ENCODE measurements around the gene ESPNL.
A peak's percentile ranks its signal among the peaks of the same experiment; 100 is the strongest.

ESPNL gene

DNA sequence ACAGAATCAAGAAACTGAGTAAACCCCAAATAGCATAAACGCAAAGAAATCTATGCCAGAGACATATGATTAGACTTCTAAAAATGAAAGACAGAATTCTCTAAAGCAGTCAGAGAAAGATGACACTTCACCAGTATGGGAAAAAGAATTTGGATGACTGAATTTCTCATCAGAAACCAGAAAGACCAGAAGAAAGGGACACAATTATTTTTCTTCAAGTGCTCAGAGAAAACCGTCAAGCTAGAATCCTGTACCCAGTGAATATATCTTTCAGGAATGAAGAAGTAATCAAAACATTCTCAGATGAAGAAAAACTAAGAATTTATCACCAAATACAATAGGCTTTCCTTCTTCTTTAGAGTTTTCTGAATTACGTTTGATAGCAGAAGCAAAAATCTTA, 14.2 kb upstream of the ESPNL start:
- Histone ChIP-seq H3K4me3 (ENCODE audit: control insufficient read depth in 1 of 7, extremely low read depth in 1 of 7, insufficient read depth in 4 of 7, low read depth in 2 of 7, low read length in 6 of 7) (no peak overlapping the region), H3K36me3 (ENCODE audit: control insufficient read depth in 4 of 4, insufficient read depth in 4 of 4, low read length in 3 of 4) (peaks cover 0 to 40% (median 26%) of the 10 kb centered on the region in 4 experiments), H3K27ac (ENCODE audit: insufficient read depth in 1 of 2, low read depth in 1 of 2, low read length in 2 of 2, poor library complexity in 1 of 2, severe bottlenecking in 2 of 2) (no peak overlapping the region), H3K9me3 (ENCODE audit: control extremely low read depth in 1 of 5, control insufficient read depth in 4 of 5, insufficient read depth in 2 of 5, low read depth in 1 of 5, low read length in 4 of 5) (no peaks in the 10 kb centered on the region), H3K27me3 (replicated peaks in 2 of 5; ENCODE audit: control insufficient read depth in 4 of 5, insufficient read depth in 5 of 5, low read length in 4 of 5) (no peaks in the 10 kb centered on the region), H3K4me1 (ENCODE audit: control extremely low read depth in 1 of 4, control insufficient read depth in 4 of 4, insufficient read depth in 4 of 4, low read length in 3 of 4) (peaks cover 0 to 6% (median 2%) of the 10 kb centered on the region in 4 experiments)
- 100% methylated on average over 2 of the region's 3 CpGs for WGBS (ENCODE audit: insufficient coverage)
- CTCF ChIA-PET = no interaction called here
- POLR2A ChIA-PET = no interaction called here
- DNase-seq = no peak

DNA sequence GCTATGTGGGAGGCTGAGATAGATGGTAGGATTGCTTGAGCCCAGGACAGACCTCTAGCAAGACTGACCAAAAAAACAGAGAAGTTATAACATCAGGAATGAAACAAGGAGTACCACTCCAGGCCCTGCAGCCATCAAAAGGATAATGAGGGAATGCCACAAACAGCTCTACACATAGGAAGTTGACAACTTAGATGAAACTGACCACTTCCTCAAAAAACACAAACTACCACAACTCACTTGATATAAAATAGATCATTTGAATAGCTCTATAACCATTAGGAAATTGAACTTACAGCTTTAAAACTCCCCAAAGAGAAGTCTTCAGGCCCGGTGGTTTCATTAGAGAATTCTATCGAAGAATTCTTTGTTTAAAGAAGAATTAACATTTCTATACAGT, 12.9 kb upstream of the ESPNL start:
- POLR2A ChIA-PET = no interaction called here
- CTCF ChIA-PET = interaction anchor here (1.1 to 1.8 kb wide), 2 partner anchors 48 to 94 kb away, joined by 3 read pairs; no protein-coding TSS in a partner anchor
- Histone ChIP-seq H3K4me1 (ENCODE audit: control extremely low read depth in 1 of 4, control insufficient read depth in 4 of 4, insufficient read depth in 4 of 4, low read length in 3 of 4) (peaks cover 0 to 6% (median 2%) of the 10 kb centered on the region in 4 experiments), H3K4me3 (ENCODE audit: control insufficient read depth in 1 of 7, extremely low read depth in 1 of 7, insufficient read depth in 4 of 7, low read depth in 2 of 7, low read length in 6 of 7) (no peak overlapping the region), H3K36me3 (ENCODE audit: control insufficient read depth in 4 of 4, insufficient read depth in 4 of 4, low read length in 3 of 4) (peaks cover 0 to 40% (median 18%) of the 10 kb centered on the region in 4 experiments), H3K27ac (ENCODE audit: insufficient read depth in 1 of 2, low read depth in 1 of 2, low read length in 2 of 2, poor library complexity in 1 of 2, severe bottlenecking in 2 of 2) (no peak overlapping the region), H3K9me3 (ENCODE audit: control extremely low read depth in 1 of 5, control insufficient read depth in 4 of 5, insufficient read depth in 2 of 5, low read depth in 1 of 5, low read length in 4 of 5) (no peaks in the 10 kb centered on the region), H3K27me3 (replicated peaks in 2 of 5; ENCODE audit: control insufficient read depth in 4 of 5, insufficient read depth in 5 of 5, low read length in 4 of 5) (no peaks in the 10 kb centered on the region)
- peak in 1 of 3 donors; percentile 23 for DNase-seq
- WGBS (ENCODE audit: insufficient coverage) = no CpG with 5 or more reads among the region's 2 CpGs

- no peak for DNase-seq
- POLR2A ChIA-PET = no interaction called here
- CTCF ChIA-PET = no interaction called here
Observed at GRCh38 chr2:238090887-238091286, 9.3 kb upstream of the ESPNL start.

GRCh38 chr2:238091436-238092060, 8.6 kb upstream of the ESPNL start:
- CTCF ChIA-PET = no interaction called here
- POLR2A ChIA-PET = no interaction called here
- H3K4me1 ChIP-seq (ENCODE audit: control extremely low read depth in 1 of 4, control insufficient read depth in 4 of 4, insufficient read depth in 4 of 4, low read length in 3 of 4) = peaks cover 0 to 6% (median 2%) of the 10 kb centered on the region in 4 experiments
- peaks cover 0 to 33% (median 9%) of the 10 kb centered on the region in 4 experiments for H3K36me3 ChIP-seq (ENCODE audit: control insufficient read depth in 4 of 4, insufficient read depth in 4 of 4, low read length in 3 of 4)
- no peaks in the 10 kb centered on the region for H3K9me3 ChIP-seq (ENCODE audit: control extremely low read depth in 1 of 5, control insufficient read depth in 4 of 5, insufficient read depth in 2 of 5, low read depth in 1 of 5, low read length in 4 of 5)
- no peaks in the 10 kb centered on the region for H3K27me3 ChIP-seq (replicated peaks in 2 of 5; ENCODE audit: control insufficient read depth in 4 of 5, insufficient read depth in 5 of 5, low read length in 4 of 5)
- WGBS (ENCODE audit: insufficient coverage) = 97% methylated on average over 12 of the region's 16 CpGs
- DNase-seq = no peak
- H3K4me3 ChIP-seq (ENCODE audit: control insufficient read depth in 1 of 7, extremely low read depth in 1 of 7, insufficient read depth in 4 of 7, low read depth in 2 of 7, low read length in 6 of 7) = no peak overlapping the region
- no peak overlapping the region for H3K27ac ChIP-seq (ENCODE audit: insufficient read depth in 1 of 2, low read depth in 1 of 2, low read length in 2 of 2, poor library complexity in 1 of 2, severe bottlenecking in 2 of 2)

More at GRCh38 chr2:238090887-238091286, 9.3 kb upstream of the ESPNL start:
- Histone ChIP-seq H3K4me1 (ENCODE audit: control extremely low read depth in 1 of 4, control insufficient read depth in 4 of 4, insufficient read depth in 4 of 4, low read length in 3 of 4) (peaks cover 0 to 6% (median 2%) of the 10 kb centered on the region in 4 experiments), H3K36me3 (ENCODE audit: control insufficient read depth in 4 of 4, insufficient read depth in 4 of 4, low read length in 3 of 4) (peaks cover 0 to 28% (median 9%) of the 10 kb centered on the region in 4 experiments), H3K27me3 (replicated peaks in 2 of 5; ENCODE audit: control insufficient read depth in 4 of 5, insufficient read depth in 5 of 5, low read length in 4 of 5) (no peaks in the 10 kb centered on the region), H3K9me3 (ENCODE audit: control extremely low read depth in 1 of 5, control insufficient read depth in 4 of 5, insufficient read depth in 2 of 5, low read depth in 1 of 5, low read length in 4 of 5) (no peaks in the 10 kb centered on the region), H3K4me3 (ENCODE audit: control insufficient read depth in 1 of 7, extremely low read depth in 1 of 7, insufficient read depth in 4 of 7, low read depth in 2 of 7, low read length in 6 of 7) (no peak overlapping the region), H3K27ac (ENCODE audit: insufficient read depth in 1 of 2, low read depth in 1 of 2, low read length in 2 of 2, poor library complexity in 1 of 2, severe bottlenecking in 2 of 2) (no peak overlapping the region)
- WGBS (ENCODE audit: insufficient coverage) = 96% methylated on average over 4 of the region's 4 CpGs

DNA sequence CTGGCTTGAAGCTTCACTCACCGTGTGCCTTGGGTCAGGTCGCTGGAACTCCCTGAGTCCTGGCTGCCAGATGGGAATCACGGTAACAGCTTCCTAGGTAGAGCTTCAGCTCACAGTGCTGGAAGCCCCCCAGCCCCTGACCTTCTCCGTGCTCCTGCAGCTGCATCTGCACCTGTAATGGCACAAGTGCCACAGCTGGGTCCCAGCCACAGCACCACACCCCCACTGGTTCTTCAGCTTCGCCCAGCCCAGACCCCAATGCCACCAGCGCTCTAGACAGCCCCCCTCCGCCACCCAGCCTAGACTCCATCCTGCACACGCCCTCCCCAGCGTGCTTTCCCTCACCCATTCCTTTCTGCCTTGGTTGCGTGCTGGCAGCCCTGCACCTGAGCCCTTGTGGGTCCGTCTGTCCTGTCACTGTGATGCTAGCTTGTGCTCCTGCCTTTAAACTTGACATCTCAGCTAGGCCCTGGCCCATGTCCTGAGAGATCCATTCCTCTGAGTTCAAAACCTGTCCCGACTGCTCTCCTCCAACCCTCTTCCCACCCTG, 7.6 kb upstream of the ESPNL start:
- Histone ChIP-seq H3K4me3 (ENCODE audit: control insufficient read depth in 1 of 7, extremely low read depth in 1 of 7, insufficient read depth in 4 of 7, low read depth in 2 of 7, low read length in 6 of 7) (no peak overlapping the region), H3K9me3 (ENCODE audit: control extremely low read depth in 1 of 5, control insufficient read depth in 4 of 5, insufficient read depth in 2 of 5, low read depth in 1 of 5, low read length in 4 of 5) (no peaks in the 10 kb centered on the region), H3K27ac (ENCODE audit: insufficient read depth in 1 of 2, low read depth in 1 of 2, low read length in 2 of 2, poor library complexity in 1 of 2, severe bottlenecking in 2 of 2) (no peak overlapping the region), H3K27me3 (replicated peaks in 2 of 5; ENCODE audit: control insufficient read depth in 4 of 5, insufficient read depth in 5 of 5, low read length in 4 of 5) (no peaks in the 10 kb centered on the region), H3K4me1 (ENCODE audit: control extremely low read depth in 1 of 4, control insufficient read depth in 4 of 4, insufficient read depth in 4 of 4, low read length in 3 of 4) (no peaks in the 10 kb centered on the region), H3K36me3 (ENCODE audit: control insufficient read depth in 4 of 4, insufficient read depth in 4 of 4, low read length in 3 of 4) (peaks cover 0 to 36% (median 10%) of the 10 kb centered on the region in 4 experiments)
- no peak for DNase-seq
- ChIA-PET CTCF (no interaction called here), POLR2A (no interaction called here)
- WGBS (ENCODE audit: insufficient coverage) = 99% methylated on average over 10 of the region's 12 CpGs

DNA sequence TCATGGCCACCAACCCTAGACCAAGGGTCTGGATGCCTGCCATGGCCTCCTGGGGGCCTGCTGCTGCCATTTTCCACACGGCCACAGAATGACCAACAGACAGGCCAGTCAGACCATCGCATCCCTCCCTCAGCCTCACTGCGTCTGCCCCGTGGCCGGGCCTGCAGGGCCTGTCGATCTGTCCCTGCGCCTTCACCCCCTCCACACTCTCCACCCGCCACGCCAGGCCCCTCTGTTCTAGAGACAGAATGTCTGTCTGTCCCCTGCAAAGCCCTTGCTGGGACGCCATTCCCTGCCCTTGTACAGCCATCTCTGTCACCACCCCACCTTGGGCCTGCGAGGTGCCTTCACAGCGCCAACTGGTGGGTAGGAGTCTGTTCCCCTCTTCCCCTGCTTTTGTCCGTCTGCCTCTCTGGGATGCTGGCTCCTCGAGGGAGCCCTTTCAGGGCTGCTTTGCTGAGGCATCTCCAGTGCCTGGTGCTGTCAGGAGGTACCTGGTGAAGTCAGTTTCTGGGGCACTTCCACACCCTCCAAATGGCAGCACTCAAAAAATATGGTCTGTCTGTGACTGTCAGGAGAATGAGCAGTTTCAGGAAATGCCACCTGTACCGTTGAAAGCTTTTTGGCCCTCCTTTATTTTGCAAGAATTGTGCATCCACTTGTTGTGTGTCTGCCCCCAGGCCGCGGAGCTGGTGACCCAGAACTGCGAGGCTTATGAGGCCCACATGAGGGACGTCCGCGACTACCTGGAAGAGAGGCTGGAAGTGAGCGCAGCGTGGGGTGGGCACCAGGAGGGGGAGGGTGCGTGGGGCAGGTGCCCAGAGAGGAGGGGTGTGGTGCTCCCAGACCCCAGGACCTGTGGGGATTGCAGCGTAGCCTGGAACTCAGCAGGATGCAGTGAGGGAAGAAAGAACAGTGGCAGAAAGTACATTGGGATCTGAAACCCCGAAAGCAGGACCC, 6.7 kb upstream of the ESPNL start:
- DNase-seq = no peak
- no peak overlapping the region for H3K4me3 ChIP-seq (ENCODE audit: control insufficient read depth in 1 of 7, extremely low read depth in 1 of 7, insufficient read depth in 4 of 7, low read depth in 2 of 7, low read length in 6 of 7)
- no peaks in the 10 kb centered on the region for H3K9me3 ChIP-seq (ENCODE audit: control extremely low read depth in 1 of 5, control insufficient read depth in 4 of 5, insufficient read depth in 2 of 5, low read depth in 1 of 5, low read length in 4 of 5)
- ChIA-PET CTCF (no interaction called here), POLR2A (no interaction called here)
- 96% methylated on average over 18 of the region's 26 CpGs for WGBS (ENCODE audit: insufficient coverage)
- no peak overlapping the region for H3K27ac ChIP-seq (ENCODE audit: insufficient read depth in 1 of 2, low read depth in 1 of 2, low read length in 2 of 2, poor library complexity in 1 of 2, severe bottlenecking in 2 of 2)
- peaks cover 0 to 36% (median 10%) of the 10 kb centered on the region in 4 experiments for H3K36me3 ChIP-seq (ENCODE audit: control insufficient read depth in 4 of 4, insufficient read depth in 4 of 4, low read length in 3 of 4)
- H3K27me3 ChIP-seq (replicated peaks in 2 of 5; ENCODE audit: control insufficient read depth in 4 of 5, insufficient read depth in 5 of 5, low read length in 4 of 5) = no peaks in the 10 kb centered on the region
- H3K4me1 ChIP-seq (ENCODE audit: control extremely low read depth in 1 of 4, control insufficient read depth in 4 of 4, insufficient read depth in 4 of 4, low read length in 3 of 4) = no peaks in the 10 kb centered on the region

Measured in common myeloid progenitor, CD34-positive (primary cell).